Transverse colon (tissue), 3 donors: ENCODE results near the gene TBCA.

Source experiments
- CTCF ChIP-seq, 5 experiments: fragments of 200-600 bp in 3 of 5; fragments of 450-650 bp in 2 of 5; sonication (generic) in 3 of 5; IDR thresholded peaks; 1 replicate in 2 of 5; 2 replicates in 3 of 5; pipeline ENCODE4 v1.5.1; 2016 to 2017; ENCODE audit warnings: antibody characterized with exemption in 5 of 5, inconsistent platforms in 3 of 5, mild to moderate bottlenecking in 2 of 5, moderate library complexity in 1 of 5
- POLR2A ChIP-seq: fragments of 450-650 bp; IDR thresholded peaks from one replicate; pipeline ENCODE4 v1.6.1; 2016; ENCODE audit warnings: antibody characterized with exemption, mild to moderate bottlenecking, moderate library complexity

GRCh38 chr5:77798456-77798855 lies 22.3 kb upstream of the TBCA start:
- TF ChIP-seq CTCF (IDR thresholded peaks at IDR 0.05), result no peak
- no peak for TF ChIP-seq POLR2A
